SK-N-DZ (cell line): ENCODE measurements around the gene ZFTA.
"Not testable (repeated sequence)": the region's sequence is repeated elsewhere in the genome, so short reads cannot be mapped to it uniquely, and the experiment has no call there.

Source experiments
- DNase-seq: peaks from one replicate; pipeline ENCODE4 v3.0.0-alpha.2; 2015; ENCODE audit warnings: low spot score

The ZFTA gene

DNA sequence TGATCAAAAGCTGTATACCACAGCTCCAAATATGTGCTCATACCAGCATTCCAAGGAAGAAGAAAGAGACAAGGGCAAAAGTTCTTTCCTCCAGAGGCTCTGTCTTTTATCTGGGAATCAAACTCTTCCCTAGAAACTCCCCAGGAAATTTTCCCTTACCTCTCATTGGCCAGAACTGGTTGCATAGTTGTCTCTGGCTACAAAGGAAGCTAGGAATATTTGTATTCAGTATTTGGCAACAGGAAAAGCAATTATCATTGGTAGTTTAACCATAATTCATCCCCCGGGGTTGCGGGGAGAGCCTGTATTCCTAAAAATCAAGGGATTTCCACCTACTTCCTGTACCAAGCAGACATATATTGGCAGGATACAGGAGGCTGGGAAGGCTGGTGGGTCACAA is 10.5 kb upstream of the ZFTA start:
- no peak for DNase-seq

DNA sequence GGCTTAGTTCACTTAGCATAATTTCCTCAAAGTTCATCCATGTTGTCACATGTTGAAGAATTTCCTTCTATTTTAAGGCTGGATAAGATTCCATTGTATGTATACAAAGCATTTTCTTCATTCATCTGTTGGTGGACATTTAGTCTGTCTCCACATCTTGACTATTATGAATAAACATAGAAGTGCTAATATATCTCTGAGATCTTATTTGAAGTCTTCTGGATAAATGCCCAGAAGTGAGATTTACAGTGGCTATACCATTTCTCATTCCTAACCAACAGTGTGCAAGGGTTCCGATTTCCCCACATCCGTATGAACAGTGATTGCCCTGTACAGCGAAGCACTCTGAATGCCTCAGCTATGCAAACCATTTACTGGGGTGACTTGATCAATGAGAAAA is 6.6 kb upstream of the ZFTA start:
- DNase-seq: no peak

DNA sequence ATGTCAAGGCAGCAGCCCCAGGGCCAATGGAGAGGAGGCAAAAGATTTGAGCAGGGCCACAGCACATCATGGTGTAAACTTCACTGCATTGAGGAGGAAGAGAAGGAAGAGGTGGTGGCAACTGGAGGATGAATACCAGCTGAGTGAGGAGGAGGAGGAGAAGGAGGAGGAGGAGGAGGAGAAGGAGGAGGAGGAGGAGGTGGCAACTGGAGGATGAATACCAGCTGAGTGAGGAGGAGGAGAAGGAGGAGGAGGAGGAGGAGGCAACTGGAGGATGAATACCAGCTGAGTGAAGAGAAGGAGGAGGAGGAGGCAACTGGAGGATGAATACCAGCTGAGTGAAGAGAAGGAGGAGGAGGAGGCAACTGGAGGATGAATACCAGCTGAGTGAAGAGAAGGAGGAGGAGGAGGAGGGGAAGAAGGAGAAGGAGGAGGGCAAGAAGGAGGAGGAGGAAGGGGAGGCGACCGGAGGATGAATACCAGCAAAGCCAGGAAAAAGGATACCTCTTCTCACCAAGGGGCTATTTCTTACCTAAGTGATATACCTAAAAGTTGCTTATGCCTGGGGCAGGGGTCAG is 3.3 kb upstream of the ZFTA start:
- DNase-seq: not testable (repeated sequence)

DNA sequence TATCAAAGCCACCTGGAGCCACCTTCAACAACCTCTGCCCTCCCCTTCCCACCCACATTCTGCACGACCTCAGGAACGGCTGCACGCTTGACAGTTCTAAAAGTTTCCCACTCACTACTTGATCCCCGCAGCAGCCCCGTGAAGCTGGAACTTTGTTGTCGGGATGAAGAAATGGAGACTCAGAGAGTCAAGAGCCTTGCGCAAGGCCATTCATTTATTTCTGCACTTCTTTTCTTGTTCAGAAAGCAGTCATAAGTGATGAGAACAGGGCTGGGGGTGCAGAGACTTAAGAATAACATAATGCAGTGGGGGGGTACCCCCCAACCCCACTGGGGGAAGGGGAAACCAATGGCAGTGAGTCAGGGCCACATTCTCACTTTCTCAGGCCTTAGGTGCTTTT is 2.2 kb upstream of the ZFTA start:
- DNase-seq: no peak

DNA sequence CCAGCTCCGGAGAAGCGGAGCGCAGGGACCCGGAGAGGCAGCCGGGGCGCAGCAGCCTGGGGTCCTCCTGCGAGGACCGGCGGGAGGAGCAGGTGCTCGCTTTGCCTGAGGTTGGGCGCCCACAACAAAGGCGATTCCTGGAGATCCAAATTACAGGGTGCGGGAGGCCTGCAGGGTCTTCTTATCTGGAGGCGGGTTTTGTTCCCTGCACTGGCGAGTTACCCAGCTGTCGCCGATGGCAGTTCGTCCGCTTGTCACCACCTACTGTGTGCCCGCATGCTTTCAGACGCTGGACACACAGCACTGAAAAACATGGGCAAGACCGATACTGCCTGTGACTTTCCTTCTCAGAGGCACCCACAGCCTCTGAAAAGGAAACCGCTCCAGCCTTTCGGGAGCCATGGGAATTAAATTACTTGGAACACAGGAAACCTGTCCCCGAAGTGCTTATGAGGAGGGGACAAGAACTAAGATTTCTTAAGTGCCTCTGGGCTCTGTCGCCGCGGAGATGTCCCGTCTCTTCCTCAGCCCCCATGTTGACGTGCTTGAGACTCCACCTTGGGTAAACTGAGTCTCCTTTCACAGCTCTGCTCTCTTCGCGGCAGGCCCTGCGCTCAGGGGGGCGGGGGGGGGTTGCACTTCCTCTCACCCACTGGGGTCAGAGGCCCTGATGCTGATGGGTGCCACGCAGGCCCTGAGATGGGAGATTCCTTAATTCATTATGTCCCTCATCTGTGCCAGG is 1.3 kb upstream of the ZFTA start:
- DNase-seq: peak; percentile 68

DNA sequence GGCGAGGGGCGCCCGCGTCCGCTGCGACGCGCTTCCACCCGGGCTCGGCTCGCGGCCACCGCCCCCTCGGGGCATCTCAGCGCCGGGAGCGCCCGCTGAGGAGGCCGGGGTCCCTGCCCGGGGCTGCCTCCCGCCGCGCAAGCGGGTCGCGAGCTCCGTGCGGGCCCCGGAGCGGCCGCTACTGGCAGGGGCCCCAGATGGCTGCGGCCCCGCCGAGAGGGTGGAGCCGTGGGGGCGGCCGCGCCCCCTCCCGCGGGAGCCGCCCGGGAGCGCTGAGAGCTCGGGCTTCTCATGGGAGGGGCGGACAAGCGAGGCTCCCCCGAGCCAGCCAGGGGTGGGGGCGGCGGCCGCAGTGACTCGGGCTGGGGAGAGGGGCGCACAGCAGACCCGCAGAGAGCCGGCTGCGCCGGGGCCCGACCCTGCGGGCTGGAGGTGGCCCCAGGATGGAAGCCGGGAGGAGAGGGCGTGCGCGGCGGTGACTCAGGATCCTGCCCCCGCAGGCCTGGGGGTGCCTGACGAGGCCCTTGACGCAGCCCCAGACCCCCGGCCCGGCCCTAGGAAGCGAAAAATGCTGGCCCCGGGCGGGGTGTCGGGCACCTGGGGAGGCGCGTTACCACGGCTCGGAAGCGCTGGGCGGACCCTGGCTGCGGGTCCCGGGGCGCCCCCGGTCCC is 603 bp upstream of the ZFTA start:
- no peak for DNase-seq

DNA sequence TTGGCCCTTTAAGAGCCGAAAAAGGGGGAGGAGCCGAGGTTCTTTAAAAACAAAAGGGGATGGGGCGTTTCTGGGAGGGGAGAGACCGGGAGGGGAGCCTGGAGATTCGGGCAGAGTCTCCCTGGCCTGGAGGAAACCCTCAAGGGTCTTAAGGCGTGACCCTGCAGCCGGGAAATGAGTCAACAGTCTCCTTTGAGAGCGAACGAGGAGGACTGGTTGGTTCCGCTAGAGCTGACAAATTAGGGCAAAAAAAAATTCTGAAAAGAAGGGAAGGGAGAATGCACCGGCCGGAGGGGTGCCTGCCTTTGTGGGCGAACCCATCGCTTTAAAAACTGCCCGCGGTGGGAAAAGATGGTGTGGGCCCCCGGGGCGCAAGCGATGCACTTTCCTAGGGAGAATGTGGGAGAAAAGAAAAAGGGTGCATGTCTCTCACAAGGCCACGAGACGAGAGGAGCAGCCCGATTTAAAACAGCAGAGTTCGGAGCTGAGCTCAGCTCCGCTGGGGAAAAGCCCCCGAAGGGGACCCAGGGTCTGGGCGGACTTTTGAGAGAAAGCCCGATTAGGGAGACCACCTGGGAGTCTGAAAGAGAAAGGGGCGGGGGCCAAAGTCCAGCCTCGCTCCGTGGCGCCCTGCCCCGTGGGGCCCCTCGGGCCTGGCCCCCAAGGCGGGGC is 874 bp downstream of the ZFTA start:
- peak; percentile 84 for DNase-seq

DNA sequence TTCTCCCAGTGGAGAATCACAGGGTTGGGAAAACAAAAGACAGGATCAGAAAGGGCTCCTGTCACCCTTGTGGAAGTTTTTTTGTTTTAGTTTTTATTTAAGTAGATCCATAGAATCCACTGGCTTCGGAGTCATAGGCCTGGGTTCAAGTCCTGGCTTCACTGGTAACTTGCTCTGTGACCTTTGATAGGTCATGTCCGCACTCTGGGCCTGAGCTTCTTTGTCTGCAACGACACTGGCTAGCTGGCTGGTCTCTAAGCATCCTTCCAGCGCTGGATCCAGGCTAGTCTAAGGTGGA is 1.4 kb downstream of the ZFTA start:
- no peak for DNase-seq

DNA sequence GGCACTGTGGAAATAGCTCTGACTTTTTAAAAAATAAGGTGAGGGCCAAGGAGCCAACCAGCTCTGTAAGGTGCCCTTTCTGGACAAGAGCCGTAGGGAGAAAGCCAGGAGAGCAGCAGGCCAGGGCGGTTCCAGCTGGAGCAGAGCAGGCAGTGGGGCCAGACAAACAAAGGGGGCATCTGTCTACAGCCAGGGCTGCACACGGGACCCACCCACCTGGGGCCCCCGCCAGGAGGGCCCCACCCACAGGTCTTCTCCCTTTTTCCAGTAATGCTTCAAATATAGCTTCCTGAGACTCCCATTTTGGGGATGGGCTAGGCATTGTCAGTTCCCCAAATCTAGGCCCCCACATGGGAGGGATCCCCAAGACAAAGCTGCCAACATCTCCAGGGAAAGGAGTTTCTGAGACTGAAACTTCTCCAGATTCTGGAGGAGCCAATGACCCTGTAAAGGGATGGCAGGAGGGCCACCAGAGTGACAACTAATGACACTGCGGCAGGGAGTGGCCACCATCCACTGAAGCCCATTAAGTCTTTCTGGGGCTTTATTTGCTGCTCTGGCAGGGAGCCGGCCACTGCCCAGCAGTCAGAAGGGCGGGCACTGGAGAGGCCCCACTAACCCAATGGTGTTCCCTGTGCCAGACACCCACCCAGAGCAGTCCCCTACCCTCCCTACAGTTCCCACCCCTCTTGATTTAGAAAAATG is 1.9 kb downstream of the ZFTA start:
- DNase-seq: no peak

DNA sequence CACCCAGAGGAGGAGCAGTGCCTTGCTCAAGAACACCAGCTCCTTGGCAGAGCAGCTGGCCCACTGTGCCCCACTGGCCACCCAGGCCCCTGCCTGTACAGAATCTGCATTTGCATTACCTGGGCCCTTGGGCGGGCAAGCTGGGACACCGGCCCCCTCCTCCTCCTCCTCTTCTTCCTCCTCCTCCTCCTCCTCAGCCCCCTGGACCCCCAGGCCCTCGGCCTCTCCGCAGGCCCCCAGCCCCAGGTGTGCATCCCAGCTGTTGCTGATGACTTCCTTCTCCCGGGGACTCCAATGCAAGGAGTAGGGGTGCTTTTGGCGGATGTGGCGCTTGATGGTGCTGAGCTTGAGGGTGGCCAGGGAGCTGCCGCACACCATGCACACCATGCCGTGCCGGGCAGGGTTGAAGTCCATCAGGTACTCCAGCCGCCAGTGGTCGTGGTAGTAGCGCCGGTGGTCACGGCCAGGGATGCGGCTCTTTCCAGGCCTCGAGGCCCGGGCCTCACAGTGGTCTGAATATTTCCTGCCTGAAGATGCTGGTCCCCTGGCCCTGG is 2.8 kb downstream of the ZFTA start:
- no peak for DNase-seq

DNA sequence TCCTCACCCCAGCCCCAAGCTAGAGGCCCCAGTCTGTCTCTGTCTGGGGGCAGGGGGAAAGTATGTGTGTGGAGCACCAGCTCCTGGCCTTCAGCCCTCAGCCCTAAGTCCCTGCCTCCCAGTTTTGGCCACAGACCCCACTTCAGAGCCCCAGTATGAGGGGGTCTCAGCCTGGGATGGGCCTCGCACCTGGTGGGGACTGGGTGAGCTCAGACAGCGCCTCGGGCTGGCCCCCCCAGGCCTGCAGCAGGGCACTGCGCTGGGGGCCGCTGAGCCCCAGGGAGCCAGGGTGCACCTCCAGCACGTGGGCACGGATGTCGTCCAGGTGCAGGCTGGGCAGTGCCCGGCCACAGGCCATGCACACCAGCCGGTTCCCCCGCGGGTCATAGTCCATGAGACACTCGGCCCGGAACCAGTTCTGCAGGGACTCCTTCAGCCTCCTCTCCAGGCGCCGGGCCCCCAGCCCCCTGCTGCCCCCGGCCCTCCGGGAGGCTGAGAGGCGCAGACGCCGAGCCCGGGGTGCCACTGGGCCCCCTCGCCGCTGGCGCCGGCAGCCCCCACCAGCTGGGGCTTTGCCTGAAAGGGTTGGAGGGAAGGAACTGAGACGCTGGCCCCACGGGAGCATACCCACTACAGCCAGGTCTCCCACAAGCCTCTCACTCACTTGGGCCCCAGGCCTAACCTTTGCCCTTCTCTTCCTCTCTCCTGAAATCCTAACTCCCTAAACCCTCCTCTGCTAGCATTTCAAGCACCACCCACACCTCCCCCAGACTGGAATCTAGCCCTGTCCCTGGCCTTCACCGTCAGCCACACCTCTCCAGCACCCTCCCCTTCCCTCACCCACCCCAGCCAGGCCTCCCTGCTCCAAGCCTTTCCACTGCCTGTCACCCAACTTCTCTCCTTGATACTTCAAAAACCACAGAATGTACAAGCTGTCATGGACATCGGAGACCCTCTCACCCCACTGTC is 3.6 kb downstream of the ZFTA start:
- no peak for DNase-seq

DNA sequence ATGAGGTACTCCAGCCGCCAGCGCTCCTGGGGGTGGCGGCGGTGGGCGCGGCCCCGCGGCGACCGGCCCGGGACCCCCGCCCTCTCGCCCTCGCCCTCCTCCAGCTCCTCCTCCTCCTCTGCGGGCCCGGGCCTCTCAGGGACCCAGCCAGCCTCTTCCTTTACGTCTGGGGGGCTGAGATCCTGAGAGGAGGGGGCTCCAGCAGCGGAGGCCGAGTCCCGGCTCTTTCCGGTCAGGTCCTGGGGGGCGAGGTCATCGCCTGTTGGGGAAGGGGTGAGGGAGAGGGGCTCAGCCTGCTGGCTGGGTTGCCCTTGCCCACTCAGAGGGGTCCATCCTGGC is 4.3 kb downstream of the ZFTA start:
- DNase-seq: no peak

DNA sequence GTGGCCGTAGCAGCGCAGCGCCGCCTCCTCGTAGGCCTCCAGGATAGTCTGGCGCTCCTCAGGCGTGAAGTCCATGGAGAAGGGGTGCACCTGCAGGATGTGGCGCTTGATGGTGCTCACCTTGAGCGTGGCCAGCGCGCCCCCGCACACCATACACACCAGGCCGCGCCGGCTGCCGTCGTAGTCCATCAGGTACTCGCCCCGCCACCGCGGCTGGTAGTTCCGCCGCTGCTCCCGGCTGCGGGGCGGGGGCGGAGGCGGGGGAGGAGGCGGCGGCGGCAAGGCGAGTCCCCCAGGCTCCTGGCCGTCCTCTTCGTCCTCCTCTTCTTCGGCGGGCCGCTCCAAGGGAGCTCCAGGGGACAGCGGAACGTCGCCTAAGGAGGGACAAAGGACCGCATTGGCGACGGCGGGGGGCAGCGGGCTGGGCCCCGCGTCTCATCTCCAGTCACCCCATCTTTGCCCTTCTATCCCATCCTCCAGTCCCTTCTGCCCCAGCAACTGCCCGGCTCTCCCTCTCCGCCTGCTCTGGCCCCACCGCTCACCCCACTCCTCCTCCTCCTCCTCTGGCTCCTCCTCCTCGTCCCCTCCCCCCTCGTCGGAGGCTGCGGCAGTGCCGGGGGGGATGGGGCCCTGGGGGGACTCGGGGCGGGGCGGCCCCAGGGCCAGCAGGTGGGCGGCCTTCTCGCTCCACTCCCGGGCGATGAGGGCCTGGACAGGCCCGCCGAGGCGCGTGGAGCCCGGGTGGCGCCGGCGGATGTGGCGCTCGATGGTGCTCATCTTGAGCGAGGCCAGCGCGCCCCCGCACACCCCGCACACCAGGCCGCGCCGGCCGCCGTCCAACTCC is 4.9 kb downstream of the ZFTA start:
- DNase-seq: no peak

DNA sequence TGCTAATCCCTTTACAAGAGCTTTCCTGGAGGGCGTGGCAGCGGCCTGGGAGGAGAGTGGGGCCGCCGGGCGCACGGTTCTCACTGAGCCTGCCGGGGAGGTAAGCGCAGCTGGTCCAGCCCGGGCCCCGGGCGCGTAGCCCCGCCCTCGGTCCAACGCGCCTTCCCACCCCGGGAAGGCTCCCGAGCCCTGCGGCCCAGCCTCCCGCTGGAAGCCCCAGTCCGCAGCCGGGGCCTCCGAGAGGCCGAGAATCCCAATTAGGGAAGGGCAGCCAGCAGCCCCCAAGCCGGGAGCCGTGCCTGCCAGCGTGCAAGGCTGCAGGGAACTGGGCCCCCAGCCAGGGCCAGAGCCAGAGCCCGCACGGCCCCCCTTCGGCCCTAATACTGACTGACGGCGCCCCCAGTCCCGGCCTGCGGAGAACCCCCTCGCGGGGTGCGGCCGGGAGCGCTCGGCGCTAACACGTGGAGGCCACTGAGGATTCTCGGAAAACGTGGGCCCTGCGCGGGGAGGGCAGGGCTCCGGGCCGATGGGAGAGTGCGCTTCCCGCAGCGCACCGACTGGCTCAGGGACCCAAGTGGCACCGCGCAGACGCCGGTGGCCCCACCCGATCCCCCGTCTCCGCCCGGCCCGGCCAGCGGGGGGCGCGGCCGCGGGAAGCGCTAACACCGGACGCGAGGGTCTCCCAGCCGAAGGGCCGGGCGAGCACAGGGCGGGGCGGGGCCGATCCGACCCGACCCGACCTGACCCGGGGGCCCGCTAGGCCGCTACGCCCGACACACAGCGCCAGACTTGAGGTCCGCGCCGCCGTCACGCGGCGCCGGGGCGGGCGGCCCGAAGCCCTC is 5.7 kb downstream of the ZFTA start:
- no peak for DNase-seq

DNA sequence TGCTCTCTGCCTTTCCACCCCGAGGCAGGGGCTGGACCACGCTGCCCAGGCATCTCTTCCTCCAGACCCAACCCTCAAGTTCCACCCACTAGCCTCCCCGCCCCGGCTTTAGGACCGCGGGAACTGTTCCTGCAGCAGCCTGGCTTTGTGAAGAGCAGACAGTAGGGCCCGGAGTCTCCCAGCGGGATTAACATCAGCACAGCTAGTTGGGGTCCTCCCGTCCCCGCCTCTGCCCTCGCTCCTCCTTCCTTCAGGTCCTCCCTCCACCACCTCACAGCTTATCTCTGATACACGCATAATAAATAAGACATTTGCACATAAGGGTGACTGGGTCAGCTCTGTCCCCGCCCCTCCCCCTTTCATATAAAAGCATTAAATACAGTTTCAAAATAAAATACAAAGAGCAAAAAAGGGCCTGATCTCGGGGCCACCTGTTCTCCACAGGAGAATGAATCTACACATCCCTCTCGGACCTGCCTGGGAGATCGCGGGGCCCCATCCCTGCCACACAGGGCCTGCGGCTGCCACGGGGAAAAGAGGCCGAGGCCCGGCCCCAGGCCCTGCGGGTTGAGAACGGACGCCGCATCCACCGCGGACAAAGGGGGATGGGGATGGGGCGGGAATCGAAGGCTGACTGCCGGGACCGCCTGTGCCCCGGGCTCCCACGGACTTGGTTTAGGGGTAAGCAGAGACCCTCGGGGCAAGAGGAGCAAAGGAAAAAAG is 6.5 kb downstream of the ZFTA start:
- DNase-seq: no peak

DNA sequence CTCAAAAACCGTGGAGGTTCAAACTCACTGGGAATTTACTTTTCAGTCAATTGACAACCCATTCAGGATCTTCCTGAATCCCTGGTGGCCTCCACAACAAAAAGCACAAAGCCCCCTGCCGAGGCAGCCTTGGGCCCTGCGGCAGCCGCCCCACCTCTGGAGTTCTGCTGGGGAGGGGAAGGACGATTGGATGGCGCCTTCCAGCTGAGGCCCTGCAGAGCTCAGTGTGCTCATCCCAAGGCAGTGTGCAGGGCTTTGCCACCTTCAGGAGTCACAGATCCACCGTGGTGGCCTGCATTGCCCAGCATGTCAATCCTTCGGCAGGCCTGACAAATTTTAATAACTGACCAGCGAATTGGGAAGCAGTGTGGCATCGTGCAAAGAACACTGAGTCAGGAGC is 7.4 kb downstream of the ZFTA start:
- no peak for DNase-seq

DNA sequence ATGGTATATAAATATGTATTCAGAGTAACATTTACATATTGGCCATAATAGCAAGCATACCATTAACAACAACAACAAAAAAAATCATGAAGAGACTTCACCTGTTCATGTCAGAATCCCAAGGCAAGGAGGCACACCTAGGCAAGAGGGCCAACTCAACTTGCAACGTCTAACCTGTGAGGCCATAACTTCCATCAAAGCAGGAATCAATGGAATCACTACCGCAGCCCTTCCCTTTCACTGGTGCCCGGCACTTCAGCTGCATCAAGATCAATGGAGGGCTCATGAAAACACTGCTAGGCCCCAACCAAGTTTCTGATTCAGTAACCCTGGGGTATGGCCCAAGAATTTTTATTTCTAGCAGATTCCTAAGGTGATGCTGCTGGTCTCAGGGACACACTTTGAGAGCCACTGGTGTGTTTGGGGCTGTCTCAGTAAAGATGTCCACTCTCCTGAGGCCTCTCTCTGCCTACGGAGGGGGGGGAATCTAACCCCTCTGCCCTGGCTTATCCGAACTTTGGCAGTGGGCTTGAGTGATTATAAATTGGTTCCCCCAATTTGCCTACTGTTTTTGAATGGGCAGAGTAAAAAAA is 8.0 kb downstream of the ZFTA start:
- DNase-seq: no peak
